ENCODE results near the gene LINS1. TPM values are rescaled to one million over a fixed set of nuclear protein-coding genes. Genes with fewer than 3 reads are reported as not detected.

Gene LINS1
- total RNA-seq, 1 experiment from 2014 or later = 25.2 TPM

DNA sequence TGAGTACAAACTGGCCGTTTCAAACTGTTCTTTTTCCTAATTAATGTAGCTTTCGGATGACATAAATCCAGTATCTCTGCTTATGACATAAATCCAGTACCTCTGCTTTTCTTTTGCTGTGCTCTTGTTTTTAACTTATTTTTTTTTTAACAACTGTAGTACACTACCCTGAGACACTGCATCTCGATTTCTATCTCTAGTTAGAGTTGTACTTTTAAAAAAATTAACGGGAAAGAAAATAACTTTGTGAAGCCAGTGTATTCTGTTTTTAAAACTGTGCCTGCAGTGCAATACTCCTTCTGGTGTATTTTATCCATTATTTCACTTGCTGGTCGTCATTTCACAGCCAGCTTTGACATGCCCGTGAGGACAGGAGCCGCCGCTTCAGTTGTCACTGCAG is 47.0 kb upstream of the LINS1 start:
- CTCF ChIA-PET = no interaction called here
- intact Hi-C loops (cut with micrococcal nuclease; ENCODE audit: unreplicated experiment) = no loop called here
- Mint-ChIP-seq H3K4me3 (ENCODE audit: low read depth, unreplicated experiment) (no peak overlapping the region), H3K36me3 (ENCODE audit: insufficient read depth, unreplicated experiment) (no peaks in the 10 kb centered on the region), H3K9me3 (ENCODE audit: low read depth, unreplicated experiment) (no peaks in the 10 kb centered on the region), H3K4me1 (ENCODE audit: low read depth, unreplicated experiment) (no peaks in the 10 kb centered on the region), H3K27me3 (ENCODE audit: unreplicated experiment) (no peaks in the 10 kb centered on the region), H3K27ac (ENCODE audit: unreplicated experiment) (no peak overlapping the region)
- TF ChIP-seq, protein P1, sequence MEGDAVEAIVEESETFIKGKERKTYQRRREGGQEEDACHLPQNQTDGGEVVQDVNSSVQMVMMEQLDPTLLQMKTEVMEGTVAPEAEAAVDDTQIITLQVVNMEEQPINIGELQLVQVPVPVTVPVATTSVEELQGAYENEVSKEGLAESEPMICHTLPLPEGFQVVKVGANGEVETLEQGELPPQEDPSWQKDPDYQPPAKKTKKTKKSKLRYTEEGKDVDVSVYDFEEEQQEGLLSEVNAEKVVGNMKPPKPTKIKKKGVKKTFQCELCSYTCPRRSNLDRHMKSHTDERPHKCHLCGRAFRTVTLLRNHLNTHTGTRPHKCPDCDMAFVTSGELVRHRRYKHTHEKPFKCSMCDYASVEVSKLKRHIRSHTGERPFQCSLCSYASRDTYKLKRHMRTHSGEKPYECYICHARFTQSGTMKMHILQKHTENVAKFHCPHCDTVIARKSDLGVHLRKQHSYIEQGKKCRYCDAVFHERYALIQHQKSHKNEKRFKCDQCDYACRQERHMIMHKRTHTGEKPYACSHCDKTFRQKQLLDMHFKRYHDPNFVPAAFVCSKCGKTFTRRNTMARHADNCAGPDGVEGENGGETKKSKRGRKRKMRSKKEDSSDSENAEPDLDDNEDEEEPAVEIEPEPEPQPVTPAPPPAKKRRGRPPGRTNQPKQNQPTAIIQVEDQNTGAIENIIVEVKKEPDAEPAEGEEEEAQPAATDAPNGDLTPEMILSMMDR (IDR thresholded peaks at IDR 0.05; ENCODE audit: unreplicated experiment) = no peak
- DNase-seq = no peak
- no TSS peak for BruUV-seq (replicated peaks)

DNA sequence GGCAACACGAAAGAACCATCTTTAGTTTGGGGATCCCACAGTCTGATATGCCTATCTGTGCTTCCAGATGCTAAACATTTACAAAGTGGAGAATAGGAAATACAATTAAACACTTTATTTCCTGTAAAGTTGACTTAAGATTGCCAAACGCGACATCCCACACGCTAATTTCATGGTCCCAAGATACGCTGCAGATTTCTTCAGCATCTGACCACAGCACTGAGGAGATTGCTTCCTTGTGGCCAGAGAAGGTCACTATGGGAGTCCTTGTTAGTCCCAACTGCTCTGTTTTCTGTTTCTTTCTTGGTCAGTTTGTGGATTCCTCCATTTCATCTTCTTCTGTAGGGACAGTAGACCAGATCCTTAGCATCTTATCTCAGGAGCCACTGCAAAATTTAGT is 43.7 kb upstream of the LINS1 start:
- Mint-ChIP-seq H3K36me3 (ENCODE audit: insufficient read depth, unreplicated experiment) (no peaks in the 10 kb centered on the region), H3K27ac (ENCODE audit: unreplicated experiment) (no peak overlapping the region), H3K27me3 (ENCODE audit: unreplicated experiment) (no peaks in the 10 kb centered on the region), H3K4me1 (ENCODE audit: low read depth, unreplicated experiment) (peaks cover 15% of the 10 kb centered on the region), H3K4me3 (ENCODE audit: low read depth, unreplicated experiment) (no peak overlapping the region), H3K9me3 (ENCODE audit: low read depth, unreplicated experiment) (no peaks in the 10 kb centered on the region)
- TF ChIP-seq, protein P1 (IDR thresholded peaks at IDR 0.05; ENCODE audit: unreplicated experiment) = no peak
- CTCF ChIA-PET = no interaction called here
- no peak for DNase-seq
- no TSS peak for BruUV-seq (replicated peaks)
- intact Hi-C loops (cut with micrococcal nuclease; ENCODE audit: unreplicated experiment) = no loop called here

DNA sequence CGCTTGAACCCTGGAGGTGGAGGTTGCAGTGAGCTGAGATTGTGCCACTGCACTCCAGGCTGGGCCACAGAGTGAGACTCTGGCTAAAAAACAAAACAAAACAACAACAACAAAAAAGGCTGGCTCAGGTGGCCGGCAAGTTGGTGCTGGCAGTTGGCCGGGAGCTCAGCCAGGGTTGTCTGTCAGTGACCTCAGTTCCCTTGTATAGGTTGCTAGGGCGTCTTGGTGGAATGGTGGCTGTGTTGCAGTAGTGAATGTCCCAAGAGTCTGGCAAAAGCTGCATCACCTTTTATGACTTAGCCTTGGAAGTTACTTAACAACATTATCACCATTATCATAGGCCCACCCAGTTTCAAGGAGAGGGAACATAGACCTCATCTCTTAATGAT is 41.0 kb upstream of the LINS1 start:
- Mint-ChIP-seq H3K4me1 (ENCODE audit: low read depth, unreplicated experiment) (peaks cover 15% of the 10 kb centered on the region), H3K27me3 (ENCODE audit: unreplicated experiment) (no peaks in the 10 kb centered on the region), H3K36me3 (ENCODE audit: insufficient read depth, unreplicated experiment) (no peaks in the 10 kb centered on the region), H3K4me3 (ENCODE audit: low read depth, unreplicated experiment) (no peak overlapping the region), H3K9me3 (ENCODE audit: low read depth, unreplicated experiment) (no peaks in the 10 kb centered on the region), H3K27ac (ENCODE audit: unreplicated experiment) (no peak overlapping the region)
- TF ChIP-seq, protein P1 (IDR thresholded peaks at IDR 0.05; ENCODE audit: unreplicated experiment) = no peak
- no peak for DNase-seq
- intact Hi-C loops (cut with micrococcal nuclease; ENCODE audit: unreplicated experiment) = no loop called here
- CTCF ChIA-PET = no interaction called here
- no TSS peak for BruUV-seq (replicated peaks)

DNA sequence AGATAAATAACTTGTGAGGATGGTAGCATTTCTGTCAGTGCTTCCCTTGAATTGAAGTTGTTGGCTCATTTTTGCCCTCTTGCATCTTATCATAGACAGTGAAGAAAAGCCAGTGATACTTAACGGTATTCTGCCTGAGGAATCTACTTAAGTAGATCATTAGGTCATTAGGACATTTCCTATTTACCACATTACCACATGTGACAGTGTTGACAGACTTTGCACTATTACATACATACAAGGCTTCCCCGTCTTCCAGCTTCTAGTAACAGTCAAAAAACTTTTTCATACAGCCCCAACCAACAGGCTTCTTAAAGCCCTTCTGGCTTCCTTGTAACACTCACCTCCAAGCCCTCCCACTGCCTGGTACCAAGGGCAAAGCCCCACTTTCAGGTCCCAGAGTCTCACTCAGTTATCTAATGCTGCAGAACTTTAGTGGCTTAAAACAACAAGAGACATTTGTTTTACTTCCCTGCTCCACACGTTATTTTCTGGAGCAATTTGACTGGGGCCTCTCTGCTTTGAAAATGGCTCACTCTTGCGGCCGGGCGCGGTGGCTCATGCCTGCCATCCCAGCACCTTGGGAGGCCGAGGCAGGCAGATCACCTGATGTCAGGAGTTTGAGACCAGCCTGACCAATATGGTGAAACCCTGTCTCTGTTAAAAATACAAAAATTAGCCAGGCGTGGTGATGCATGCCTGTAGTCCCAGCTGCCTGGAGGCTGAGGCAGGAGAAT is 40.4 kb upstream of the LINS1 start:
- no peak for DNase-seq
- CTCF ChIA-PET = no interaction called here
- TF ChIP-seq, protein P1 (IDR thresholded peaks at IDR 0.05; ENCODE audit: unreplicated experiment) = no peak
- Mint-ChIP-seq H3K27me3 (ENCODE audit: unreplicated experiment) (no peaks in the 10 kb centered on the region), H3K9me3 (ENCODE audit: low read depth, unreplicated experiment) (no peaks in the 10 kb centered on the region), H3K4me1 (ENCODE audit: low read depth, unreplicated experiment) (peaks cover 15% of the 10 kb centered on the region), H3K4me3 (ENCODE audit: low read depth, unreplicated experiment) (no peak overlapping the region), H3K36me3 (ENCODE audit: insufficient read depth, unreplicated experiment) (no peaks in the 10 kb centered on the region), H3K27ac (ENCODE audit: unreplicated experiment) (no peak overlapping the region)
- BruUV-seq (replicated peaks) = no TSS peak
- intact Hi-C loops (cut with micrococcal nuclease; ENCODE audit: unreplicated experiment) = no loop called here
